PC-9 (cell line): ENCODE data around the gene EYS. TPM values are rescaled to one million over a fixed set of nuclear protein-coding genes. Genes with fewer than 3 reads are reported as not detected.

Experiments
- BruUV-seq: library from RNA; stranded (reverse); fragments of 400-500 nt; replicated peaks from 2 replicates; lab custom pipeline; 2021; lab: Mats Ljungman, UMichigan
- CTCF ChIA-PET: fragments of 300-600 bp; sonication (Branson Sonifier 250); formaldehyde crosslinking; loops from one replicate; lab custom pipeline; 2022; ENCODE audit warnings: antibody characterized with exemption; lab: Charles Lee
- POLR2A ChIA-PET: fragments of 300-600 bp; sonication (Branson Sonifier 250); formaldehyde crosslinking; loops from one replicate; lab custom pipeline; 2022; ENCODE audit warnings: antibody characterized with exemption; ENCODE audit not compliant: unreplicated experiment; lab: Charles Lee
- DNase-seq, 2 experiments: peaks; one replicate each; pipeline versions ENCODE4 v3.0.0 to v3.0.0-alpha.2; 2015 to 2022; ENCODE audit warnings: mixed read lengths in 1 of 2
- H2AFZ ChIP-seq: fragments of 200-600 bp; sonication (generic); 2 replicates; pipeline ENCODE4 v1.8.1; 2017; ENCODE audit warnings: antibody characterized with exemption
- H3F3A ChIP-seq: fragments of 200-600 bp; sonication (generic); 2 replicates; pipeline ENCODE4 v1.8.1; 2017; ENCODE audit warnings: antibody characterized with exemption, mild to moderate bottlenecking, low read depth; ENCODE audit not compliant: insufficient read depth
- H3K27ac ChIP-seq: fragments of 200-600 bp; sonication (generic); 2 replicates; pipeline ENCODE4 v1.6.1; 2016; ENCODE audit warnings: mixed run types
- H3K27me3 ChIP-seq: fragments of 200-600 bp; sonication (generic); 2 replicates; pipeline ENCODE4 v1.6.1; 2016; ENCODE audit warnings: low read depth, mixed run types; ENCODE audit not compliant: insufficient read depth
- H3K36me3 ChIP-seq: fragments of 200-600 bp; sonication (generic); 2 replicates; pipeline ENCODE4 v1.6.1; 2016; ENCODE audit warnings: low read depth, mixed run types
- H3K4me1 ChIP-seq: fragments of 200-600 bp; sonication (generic); replicated peaks from 2 replicates; pipeline ENCODE4 v1.6.1; 2016; ENCODE audit warnings: mixed run types; ENCODE audit not compliant: insufficient read depth
- H3K4me2 ChIP-seq: fragments of 200-600 bp; sonication (generic); 2 replicates; pipeline ENCODE4 v1.6.1; 2017; ENCODE audit warnings: mixed run types
- H3K4me3 ChIP-seq: fragments of 200-600 bp; sonication (generic); 2 replicates; pipeline ENCODE4 v1.6.1; 2016; ENCODE audit warnings: mixed run types
- H3K79me2 ChIP-seq: fragments of 200-600 bp; sonication (generic); 2 replicates; pipeline ENCODE4 v1.6.1; 2017; ENCODE audit warnings: low read depth, mixed run types
- H3K9me2 ChIP-seq: fragments of 200-600 bp; sonication (generic); 2 replicates; pipeline ENCODE4 v1.8.1; 2017; ENCODE audit warnings: mild to moderate bottlenecking; ENCODE audit not compliant: insufficient read depth
- H3K9me3 ChIP-seq: fragments of 200-600 bp; sonication (generic); 2 replicates; pipeline ENCODE4 v1.8.1; 2016; ENCODE audit warnings: low read depth; ENCODE audit not compliant: insufficient read depth
- H4K20me1 ChIP-seq: fragments of 200-600 bp; sonication (generic); 2 replicates; pipeline ENCODE4 v1.8.1; 2017; ENCODE audit not compliant: insufficient read depth
- CTCF ChIP-seq: fragments of 200-600 bp; sonication (generic); conservative IDR thresholded peaks from 2 replicates; pipeline ENCODE4 v1.6.1; 2017; ENCODE audit warnings: mixed run types, antibody characterized with exemption, mild to moderate bottlenecking, moderate library complexity
- EZH2 ChIP-seq: fragments of 200-600 bp; sonication (generic); IDR thresholded peaks from 2 replicates; pipeline ENCODE4 v1.8.0; 2017; ENCODE audit warnings: antibody characterized with exemption, low read depth
- intact Hi-C: fragments of 100-400 bp; cut with micrococcal nuclease; formaldehyde crosslinking; loops from one replicate; pipeline ENCODE4 v1.10.0; 2022; ENCODE audit not compliant: unreplicated experiment
- total RNA-seq: library from RNA; stranded (reverse); gene quantifications from 2 replicates; pipeline ENCODE4 v1.2.3, GENCODE V29; 2021

Gene EYS
- total RNA-seq, 1 experiment from 2014 or later, result not detected

GRCh38 chr6:63868351-63868750, 1838.7 kb downstream of the EYS start:
- H3K27ac ChIP-seq, result no peak overlapping the region
- no peaks in the 10 kb centered on the region for H4K20me1 ChIP-seq
- H3K4me1 ChIP-seq, result no peaks in the 10 kb centered on the region
- intact Hi-C loops, result no loop called here
- no peaks in the 10 kb centered on the region for H3K9me3 ChIP-seq
- no peaks in the 10 kb centered on the region for H3K27me3 ChIP-seq
- H3K4me2 ChIP-seq, result no peak overlapping the region
- H3K79me2 ChIP-seq, result no peaks in the 10 kb centered on the region
- H3K36me3 ChIP-seq, result no peaks in the 10 kb centered on the region
- CTCF ChIA-PET, result no interaction called here
- H3F3A ChIP-seq, result no peaks in the 10 kb centered on the region
- POLR2A ChIA-PET, result no interaction called here
- no peak overlapping the region for H3K4me3 ChIP-seq
- H2AFZ ChIP-seq, result no peak overlapping the region
- TF ChIP-seq CTCF (no peak), EZH2 (no peak)
- H3K9me2 ChIP-seq, result no peaks in the 10 kb centered on the region
- no TSS peak for BruUV-seq
- DNase-seq, result no peak

GRCh38 chr6:63864671-63865318, 1842.2 kb downstream of the EYS start:
- CTCF ChIA-PET, result no interaction called here
- no peak overlapping the region for H2AFZ ChIP-seq
- H3K4me3 ChIP-seq, result no peak overlapping the region
- H3K4me2 ChIP-seq, result no peak overlapping the region
- no peaks in the 10 kb centered on the region for H3K9me2 ChIP-seq
- DNase-seq, result no peak
- H3F3A ChIP-seq, result no peaks in the 10 kb centered on the region
- BruUV-seq, result no TSS peak
- POLR2A ChIA-PET, result no interaction called here
- no peaks in the 10 kb centered on the region for H3K79me2 ChIP-seq
- H3K27me3 ChIP-seq, result no peaks in the 10 kb centered on the region
- H3K36me3 ChIP-seq, result no peaks in the 10 kb centered on the region
- H3K4me1 ChIP-seq, result no peaks in the 10 kb centered on the region
- H4K20me1 ChIP-seq, result no peaks in the 10 kb centered on the region
- intact Hi-C loops, result no loop called here
- H3K9me3 ChIP-seq, result no peaks in the 10 kb centered on the region
- no peak for TF ChIP-seq CTCF
- no peak for TF ChIP-seq EZH2
- H3K27ac ChIP-seq, result no peak overlapping the region

- no peaks in the 10 kb centered on the region for H3F3A ChIP-seq
- BruUV-seq, result no TSS peak
- no peaks in the 10 kb centered on the region for H3K9me3 ChIP-seq
- no peaks in the 10 kb centered on the region for H3K27me3 ChIP-seq
- no peak overlapping the region for H3K4me2 ChIP-seq
- H2AFZ ChIP-seq, result no peak overlapping the region
- DNase-seq, result no peak
- no peak overlapping the region for H3K27ac ChIP-seq
- intact Hi-C loops, result no loop called here
- TF ChIP-seq CTCF, result no peak
- no peak for TF ChIP-seq EZH2
- H3K9me2 ChIP-seq, result no peaks in the 10 kb centered on the region
- ChIA-PET POLR2A (no interaction called here), CTCF (no interaction called here)
- H3K36me3 ChIP-seq, result no peaks in the 10 kb centered on the region
- no peaks in the 10 kb centered on the region for H3K79me2 ChIP-seq
- no peaks in the 10 kb centered on the region for H3K4me1 ChIP-seq
- no peak overlapping the region for H3K4me3 ChIP-seq
- H4K20me1 ChIP-seq, result no peaks in the 10 kb centered on the region
These were observed 1843.0 kb downstream of the EYS start for GRCh38 chr6:63864061-63864460.
